Ectodermal cell (in vitro differentiated cells): ENCODE results near the gene DMC1.

Experiments used
- H3K27ac ChIP-seq: 2 replicates; pipeline ENCODE4 v1.7.0; 2013; ENCODE audit warnings: mild to moderate bottlenecking, low read depth, low read length; ENCODE audit not compliant: insufficient read depth, poor library complexity, severe bottlenecking
- H3K27me3 ChIP-seq: 2 replicates; pipeline ENCODE4 v1.7.0; 2013; ENCODE audit warnings: mild to moderate bottlenecking, low read length; ENCODE audit not compliant: insufficient read depth, control insufficient read depth, poor library complexity, severe bottlenecking
- H3K36me3 ChIP-seq: one replicate; pipeline ENCODE4 v1.7.0; 2013; ENCODE audit warnings: low read length; ENCODE audit not compliant: control insufficient read depth, insufficient read depth
- H3K4me1 ChIP-seq: one replicate; pipeline ENCODE4 v1.7.0; 2013; ENCODE audit warnings: low read length; ENCODE audit not compliant: control insufficient read depth, insufficient read depth
- H3K4me3 ChIP-seq: 2 replicates; pipeline ENCODE4 v1.7.0; 2013; ENCODE audit warnings: low read depth, low read length, control low read depth; ENCODE audit not compliant: insufficient read depth
- H3K9me3 ChIP-seq: 2 replicates; pipeline ENCODE4 v1.7.0; 2013; ENCODE audit warnings: mild to moderate bottlenecking, low read length, moderate library complexity; ENCODE audit not compliant: control insufficient read depth
- WGBS, 2 experiments: methylation state at CpG; one replicate each; pipeline ENCODE4 v1.1.7; 2013; ENCODE audit warnings: missing lambda C conversion rate in 2 of 2; 5-methylcytosine and 5-hydroxymethylcytosine counted together

The DMC1 gene

GRCh38 chr22:38503021-38503420 is 67.0 kb downstream of the DMC1 start:
- Histone ChIP-seq H3K36me3 (peaks cover 31% of the 10 kb centered on the region), H3K27ac (no peak overlapping the region), H3K9me3 (no peaks in the 10 kb centered on the region), H3K4me1 (peaks cover 3% of the 10 kb centered on the region), H3K4me3 (peak overlapping the region; percentile 87), H3K27me3 (no peaks in the 10 kb centered on the region)
- 80 to 85% methylated on average over 4 of the region's 4 CpGs for WGBS, 2 experiments

DNA sequence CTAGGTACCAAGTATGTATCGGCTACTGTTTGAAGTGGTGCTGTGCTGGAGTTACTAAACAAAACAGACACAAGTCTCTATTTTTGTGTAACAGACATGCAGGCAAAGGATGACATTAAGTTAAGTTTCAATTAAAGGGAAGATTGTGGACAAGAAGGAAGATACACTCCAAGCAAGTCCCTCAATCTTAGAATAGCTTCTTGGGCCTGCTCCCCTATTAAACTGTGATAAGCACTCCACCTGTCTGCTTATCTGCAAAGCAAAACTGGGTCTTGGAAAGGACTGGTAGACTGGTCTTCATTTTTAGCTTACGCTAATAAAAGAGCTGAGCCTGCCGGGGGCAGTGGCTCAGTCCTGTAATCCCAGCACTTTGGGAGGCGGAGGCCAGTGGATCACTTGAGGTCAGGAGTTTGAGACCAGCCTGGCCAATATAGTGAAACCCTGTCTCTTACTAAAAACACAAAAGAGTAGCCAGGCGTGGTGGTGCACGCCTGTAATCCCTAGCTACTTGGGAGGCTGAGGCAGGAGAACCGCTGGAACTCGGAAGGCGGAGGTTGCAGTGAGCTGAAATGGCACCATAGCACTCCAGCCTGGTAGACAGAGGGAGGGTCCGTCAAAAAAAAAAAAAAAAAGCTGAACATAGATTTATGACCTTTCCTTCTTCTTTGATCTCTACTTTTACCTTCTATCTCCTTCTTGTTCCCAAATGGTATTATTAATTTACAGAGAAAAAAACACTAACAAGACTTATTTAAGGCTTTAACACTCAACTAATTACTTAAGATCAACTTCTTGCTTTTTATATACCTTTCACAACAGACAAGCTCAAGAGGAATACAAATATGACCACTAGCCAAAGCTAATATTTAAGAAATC is 67.9 kb downstream of the DMC1 start:
- Histone ChIP-seq H3K4me3 (no peak overlapping the region), H3K27me3 (no peaks in the 10 kb centered on the region), H3K4me1 (peaks cover 3% of the 10 kb centered on the region), H3K27ac (no peak overlapping the region), H3K36me3 (peaks cover 31% of the 10 kb centered on the region), H3K9me3 (no peaks in the 10 kb centered on the region)
- 95 to 97% methylated on average over 10 of the region's 10 CpGs for WGBS, 2 experiments

DNA sequence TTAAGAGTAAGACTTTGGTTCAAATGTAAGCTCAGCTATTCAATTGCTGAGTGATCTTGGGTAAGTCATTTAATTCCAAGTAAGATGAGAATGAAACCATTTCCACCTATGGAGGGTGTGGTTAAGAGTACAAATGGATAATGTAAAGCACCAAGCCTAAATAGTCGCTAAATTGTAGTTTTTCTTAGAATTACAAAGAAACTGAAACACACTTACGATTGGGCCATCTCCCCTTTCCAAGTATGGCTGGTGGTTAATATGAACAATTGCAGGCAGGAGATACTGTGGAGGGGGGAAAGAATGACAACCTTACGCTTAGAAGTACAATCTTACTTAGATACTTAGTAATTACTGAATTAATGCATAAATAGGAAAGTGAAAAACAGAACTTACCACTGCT is 72.1 kb downstream of the DMC1 start:
- 97 to 100% methylated on average over 2 of the region's 3 CpGs for WGBS, 2 experiments
- H3K27me3 ChIP-seq = no peaks in the 10 kb centered on the region
- no peaks in the 10 kb centered on the region for H3K9me3 ChIP-seq
- peaks cover 66% of the 10 kb centered on the region for H3K36me3 ChIP-seq
- no peak overlapping the region for H3K4me3 ChIP-seq
- no peaks in the 10 kb centered on the region for H3K4me1 ChIP-seq
- no peak overlapping the region for H3K27ac ChIP-seq

DNA sequence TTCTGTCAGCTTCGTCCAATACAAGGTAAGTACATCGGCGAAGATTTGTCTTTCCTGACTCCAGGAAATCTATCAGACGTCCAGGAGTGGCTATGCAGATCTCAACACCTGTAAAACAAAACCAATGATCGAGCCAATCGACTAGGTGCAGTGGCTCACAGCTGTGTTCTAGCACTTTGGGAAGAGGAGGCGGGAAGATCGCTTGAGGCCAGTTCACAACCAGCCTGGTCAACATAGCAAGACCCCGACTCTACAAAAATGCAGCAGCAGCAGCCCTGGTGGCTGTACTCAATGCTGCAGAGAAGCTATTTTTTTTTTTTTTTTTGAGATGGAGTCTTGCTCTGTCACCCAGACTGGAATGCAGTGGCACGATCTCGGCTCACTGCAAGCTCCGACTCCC is 75.0 kb downstream of the DMC1 start:
- 96% methylated on average over 12 of the region's 12 CpGs for WGBS, 2 experiments
- Histone ChIP-seq H3K36me3 (peaks cover 72% of the 10 kb centered on the region), H3K4me3 (no peak overlapping the region), H3K27me3 (no peaks in the 10 kb centered on the region), H3K27ac (no peak overlapping the region), H3K9me3 (no peaks in the 10 kb centered on the region), H3K4me1 (no peaks in the 10 kb centered on the region)

GRCh38 chr22:38494498-38494897 is 75.5 kb downstream of the DMC1 start:
- 96 to 99% methylated on average over 2 of the region's 2 CpGs for WGBS, 2 experiments
- no peak overlapping the region for H3K4me3 ChIP-seq
- no peaks in the 10 kb centered on the region for H3K27me3 ChIP-seq
- H3K27ac ChIP-seq = no peak overlapping the region
- H3K36me3 ChIP-seq = peaks cover 75% of the 10 kb centered on the region
- no peaks in the 10 kb centered on the region for H3K9me3 ChIP-seq
- no peaks in the 10 kb centered on the region for H3K4me1 ChIP-seq

- Histone ChIP-seq H3K27me3 (no peaks in the 10 kb centered on the region), H3K36me3 (peaks cover 81% of the 10 kb centered on the region), H3K27ac (no peak overlapping the region), H3K4me3 (no peak overlapping the region), H3K9me3 (no peaks in the 10 kb centered on the region), H3K4me1 (no peaks in the 10 kb centered on the region)
- 90 to 95% methylated on average over 4 of the region's 5 CpGs for WGBS, 2 experiments
Measured at GRCh38 chr22:38491707-38492348, 78.2 kb downstream of the DMC1 start.

DNA sequence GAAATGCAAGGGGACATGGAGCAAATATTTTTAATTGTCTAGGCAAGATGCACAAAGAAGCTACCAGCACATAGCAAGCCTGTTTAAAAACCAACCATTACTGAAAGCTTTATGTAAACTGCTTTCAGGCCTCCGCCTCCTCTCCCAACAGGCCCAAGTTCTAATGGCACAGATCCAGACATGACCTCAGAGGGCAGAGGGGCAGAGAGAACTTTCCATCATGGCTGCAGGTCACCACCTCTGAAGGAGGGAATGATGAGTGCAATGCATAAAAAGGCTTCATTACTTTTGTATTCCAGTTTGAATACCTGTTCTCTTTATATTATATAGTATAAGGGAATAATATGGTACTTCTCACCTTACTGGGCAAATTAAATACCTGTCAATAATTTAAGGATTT is 79.1 kb downstream of the DMC1 start:
- no peaks in the 10 kb centered on the region for H3K27me3 ChIP-seq
- H3K36me3 ChIP-seq = peaks cover 81% of the 10 kb centered on the region
- WGBS, 2 experiments = 94 to 97% methylated on average over 1 of the region's 1 CpG
- no peak overlapping the region for H3K27ac ChIP-seq
- H3K4me3 ChIP-seq = no peak overlapping the region
- H3K9me3 ChIP-seq = no peaks in the 10 kb centered on the region
- no peaks in the 10 kb centered on the region for H3K4me1 ChIP-seq

DNA sequence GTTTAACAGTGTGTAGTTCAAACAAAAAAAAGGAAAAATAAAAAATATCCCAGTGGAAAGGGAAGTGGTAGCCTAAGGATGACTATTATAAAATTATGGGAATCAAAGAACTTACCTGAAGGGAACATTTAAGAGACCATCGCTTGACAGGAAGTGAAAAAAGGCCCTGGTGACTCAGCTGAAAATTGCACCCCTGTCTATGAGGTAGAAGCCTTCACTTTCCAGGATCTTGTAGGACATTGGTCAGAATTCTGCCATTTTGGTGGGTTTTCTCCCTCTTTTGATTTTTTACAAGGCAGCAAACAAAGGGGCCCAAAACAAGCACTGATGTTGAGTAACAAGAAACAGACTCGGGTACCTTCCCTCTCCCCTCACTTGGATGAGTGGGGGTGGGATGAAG is 79.5 kb downstream of the DMC1 start:
- H3K27ac ChIP-seq = no peak overlapping the region

DNA sequence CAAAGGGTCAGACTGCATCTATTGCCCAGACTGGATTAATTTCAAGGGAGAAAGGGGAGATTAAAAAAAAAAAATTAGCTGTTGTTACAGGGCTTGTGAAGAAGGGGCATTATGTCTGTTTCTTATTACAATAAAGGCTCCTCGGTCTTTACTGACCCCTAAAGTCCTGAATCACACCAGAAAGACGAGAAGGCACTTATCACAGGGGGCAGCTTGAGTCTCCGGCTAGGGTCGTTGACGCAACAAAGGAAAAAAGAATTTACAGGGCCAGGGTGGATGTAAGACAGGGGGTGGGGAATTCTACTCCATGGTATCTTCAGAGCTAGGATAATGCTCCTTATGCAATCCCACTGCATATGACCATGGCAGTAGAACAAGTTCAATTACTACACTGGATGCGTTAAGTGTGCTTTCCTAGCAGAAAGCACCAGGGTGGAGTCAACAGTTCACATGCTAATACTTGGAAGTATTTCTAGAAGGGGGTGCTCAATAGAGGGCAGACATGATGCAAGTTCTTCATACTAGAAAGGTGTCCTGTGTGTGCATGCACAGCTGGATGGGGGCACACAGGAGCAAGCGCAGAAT is 80.3 kb downstream of the DMC1 start:
- H3K27ac ChIP-seq = peak overlapping the region; percentile 21
- H3K36me3 ChIP-seq = peaks cover 74% of the 10 kb centered on the region
- WGBS, 2 experiments = 85 to 92% methylated on average over 7 of the region's 7 CpGs
- no peaks in the 10 kb centered on the region for H3K27me3 ChIP-seq
- H3K4me1 ChIP-seq = no peaks in the 10 kb centered on the region
- no peaks in the 10 kb centered on the region for H3K9me3 ChIP-seq
- H3K4me3 ChIP-seq = no peak overlapping the region

More for the DNA sequence above, 79.5 kb downstream of the DMC1 start:
- H3K4me3 ChIP-seq = no peak overlapping the region
- no peaks in the 10 kb centered on the region for H3K27me3 ChIP-seq
- no peaks in the 10 kb centered on the region for H3K4me1 ChIP-seq
- WGBS, 2 experiments = 88 to 93% methylated on average over 2 of the region's 2 CpGs
- peaks cover 80% of the 10 kb centered on the region for H3K36me3 ChIP-seq
- no peaks in the 10 kb centered on the region for H3K9me3 ChIP-seq

GRCh38 chr22:38489142-38489541 is 80.8 kb downstream of the DMC1 start:
- Histone ChIP-seq H3K4me3 (no peak overlapping the region), H3K27me3 (no peaks in the 10 kb centered on the region), H3K4me1 (no peaks in the 10 kb centered on the region), H3K36me3 (peaks cover 74% of the 10 kb centered on the region), H3K27ac (no peak overlapping the region), H3K9me3 (no peaks in the 10 kb centered on the region)
- 95% methylated on average over 16 to 17 of the region's 17 CpGs for WGBS, 2 experiments
